Activated CD8-positive, alpha-beta memory T cell treated with anti-CD3 and anti-CD28 coated beads for 36 hours (primary cell): ENCODE results near the gene UCN3. TPM values are rescaled to one million over a fixed set of nuclear protein-coding genes. Genes with fewer than 3 reads are reported as not detected.

ENCODE experiments used
- CTCF ChIA-PET: fragments of 350-600 bp; sonication (Branson Sonifier 250); formaldehyde crosslinking; loops from one replicate; lab custom pipeline; 2021; ENCODE audit warnings: antibody characterized with exemption; lab: Charles Lee
- POLR2A ChIA-PET: fragments of 350-600 bp; sonication (Branson Sonifier 250); formaldehyde crosslinking; loops from one replicate; lab custom pipeline; 2021; ENCODE audit warnings: antibody characterized with exemption; lab: Charles Lee
- total RNA-seq, 2 experiments: library from RNA; stranded (reverse); gene quantifications; one replicate each; pipeline ENCODE4 v1.2.3, GENCODE V29; 2021

UCN3 gene, protein sequence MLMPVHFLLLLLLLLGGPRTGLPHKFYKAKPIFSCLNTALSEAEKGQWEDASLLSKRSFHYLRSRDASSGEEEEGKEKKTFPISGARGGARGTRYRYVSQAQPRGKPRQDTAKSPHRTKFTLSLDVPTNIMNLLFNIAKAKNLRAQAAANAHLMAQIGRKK
- not detected for total RNA-seq

DNA sequence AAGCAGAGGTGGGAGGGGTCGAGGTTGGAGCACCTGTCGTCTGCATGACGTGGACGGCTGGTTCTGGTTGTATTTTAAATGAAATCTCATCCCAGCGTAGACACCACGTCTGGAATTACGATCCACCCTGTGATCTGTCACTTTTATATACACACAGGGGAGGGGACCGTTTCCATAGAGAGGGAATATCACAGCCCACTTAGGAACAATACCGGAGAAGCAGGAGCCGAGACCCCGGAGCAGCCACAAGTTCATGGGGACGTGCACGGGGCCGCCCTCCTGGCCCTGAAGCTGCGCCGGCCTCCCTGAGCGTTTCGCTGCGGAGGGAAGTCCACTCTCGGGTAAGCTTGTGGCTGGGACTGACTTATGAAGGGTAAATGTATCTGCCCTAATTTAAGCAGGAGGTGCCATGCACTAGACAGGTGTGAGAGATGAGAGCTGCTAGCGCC, at the start of gene UCN3:
UCN3 (plus strand) TSS at position 77 of the 449 bp plus-strand sequence. CDS start 8,755 bp downstream, outside the sequence.
- CTCF ChIA-PET: no interaction called here
- POLR2A ChIA-PET: no interaction called here

DNA sequence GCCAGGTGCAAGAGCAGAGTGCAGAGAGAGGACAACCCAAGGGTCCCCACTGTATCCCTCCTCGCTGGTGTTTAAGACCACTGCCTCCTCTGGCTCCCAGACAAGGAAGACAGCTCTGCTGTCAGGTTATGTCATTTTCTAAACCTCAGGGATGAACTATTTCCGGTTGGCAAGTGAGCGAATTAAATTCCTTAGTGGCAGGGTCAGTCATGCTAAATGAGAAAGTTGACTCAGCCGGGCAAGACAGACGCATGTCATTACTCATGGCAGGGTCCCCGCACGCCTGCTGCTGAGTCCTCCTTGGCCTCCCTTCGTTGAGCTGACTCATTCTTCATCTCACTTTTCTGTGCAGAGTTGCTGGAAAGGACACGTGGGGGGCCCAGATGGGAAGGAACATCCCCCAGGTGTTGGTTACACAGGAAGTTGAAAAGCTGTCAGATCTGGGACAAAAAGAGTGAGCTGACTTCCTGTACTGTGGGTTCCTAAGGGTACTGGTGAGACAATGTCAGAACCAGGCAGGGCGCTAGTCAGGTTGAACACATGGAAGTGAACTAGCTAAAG, 47.1 kb upstream of the UCN3 start:
- ChIA-PET POLR2A (interaction anchor here (1.0 kb wide), 1 partner anchor 25 kb away, joined by 5 read pairs; no protein-coding TSS in a partner anchor), CTCF (interaction anchor here (0.6 to 1.1 kb wide), 2 partner anchors 16 to 24 kb away, joined by 3 read pairs; no protein-coding TSS in a partner anchor)

DNA sequence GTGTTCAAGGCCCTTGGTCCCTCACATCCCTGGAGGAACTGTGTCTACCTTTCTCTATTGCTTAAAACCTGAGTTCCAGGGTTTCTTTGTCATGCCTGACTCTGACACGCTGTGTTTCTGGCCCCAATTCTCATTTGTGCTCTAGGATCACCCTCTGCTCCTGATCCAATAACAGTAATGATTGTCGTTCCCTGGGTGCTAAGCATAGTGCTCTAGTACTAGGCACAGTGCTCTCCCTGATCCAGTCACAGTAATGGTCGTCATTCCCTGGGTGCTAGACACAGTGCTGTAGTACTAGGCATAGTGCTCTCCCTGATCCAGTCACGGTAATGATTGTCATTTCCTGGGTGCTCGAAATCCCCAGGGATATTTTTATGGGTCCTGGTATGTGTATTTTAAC, 46.6 kb upstream of the UCN3 start:
- CTCF ChIA-PET: interaction anchor here (0.6 to 1.1 kb wide), 2 partner anchors 17 to 25 kb away, joined by 3 read pairs; no protein-coding TSS in a partner anchor
- POLR2A ChIA-PET: no interaction called here

DNA sequence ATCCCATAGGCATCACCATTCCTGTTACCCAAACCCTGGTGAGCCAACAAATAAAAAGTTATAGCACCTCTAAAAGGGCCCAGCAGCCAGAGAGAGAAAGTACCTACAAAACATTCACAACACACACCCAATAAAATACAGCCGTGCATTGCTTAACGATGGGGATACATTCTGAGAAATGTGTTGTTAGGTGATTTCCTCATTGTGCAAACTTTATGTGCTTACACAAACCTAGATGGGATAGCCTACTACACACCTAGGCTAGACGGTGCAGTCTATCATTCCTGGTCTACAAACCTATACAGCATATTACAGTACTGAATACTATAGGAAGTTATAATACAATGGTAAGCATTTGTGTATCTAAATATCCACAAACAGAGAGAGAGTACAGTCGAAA, 44.9 kb upstream of the UCN3 start:
- ChIA-PET CTCF (no interaction called here), POLR2A (no interaction called here)

DNA sequence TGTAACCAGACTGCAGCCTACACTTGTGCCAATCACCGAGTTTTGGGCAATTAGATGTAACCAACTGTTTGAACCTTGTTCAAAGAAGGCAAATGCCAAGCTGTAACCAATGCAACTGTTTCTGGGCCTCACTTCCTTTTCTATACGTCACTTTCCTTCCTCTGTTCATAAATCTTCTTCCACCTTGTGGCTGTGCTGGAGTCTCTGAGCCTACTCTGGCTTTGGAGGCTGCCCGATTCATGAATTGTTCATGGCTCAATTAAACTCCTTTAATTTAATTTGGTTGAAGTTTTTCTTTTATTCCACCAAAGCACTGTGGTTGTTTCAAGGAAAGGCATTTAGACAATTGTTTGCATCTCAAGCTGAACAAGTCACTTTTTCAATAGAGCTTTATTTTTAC, 43.5 kb upstream of the UCN3 start:
- POLR2A ChIA-PET: no interaction called here
- CTCF ChIA-PET: interaction anchor here (0.8 kb wide), 1 partner anchor 48 kb away, joined by 3 read pairs; no protein-coding TSS in a partner anchor

DNA sequence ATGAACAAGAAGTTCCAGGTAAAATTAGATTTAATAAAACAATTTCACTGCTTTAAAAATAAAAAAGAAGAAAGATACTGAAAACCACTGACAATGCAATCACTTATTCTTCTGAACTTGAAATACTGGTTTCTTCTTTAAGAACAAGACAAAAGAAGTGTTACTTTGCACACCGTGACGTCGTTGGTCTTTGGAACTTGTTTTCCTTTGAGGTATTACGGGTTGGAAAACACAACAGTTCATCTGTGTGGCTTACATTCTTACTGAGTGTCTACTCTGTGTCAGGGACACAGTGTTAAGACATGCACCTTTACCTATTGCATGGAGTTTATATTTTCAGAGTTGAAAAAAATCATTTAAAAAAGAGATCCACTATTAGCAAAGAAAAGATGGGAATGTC, 41.3 kb upstream of the UCN3 start:
- CTCF ChIA-PET: no interaction called here

DNA sequence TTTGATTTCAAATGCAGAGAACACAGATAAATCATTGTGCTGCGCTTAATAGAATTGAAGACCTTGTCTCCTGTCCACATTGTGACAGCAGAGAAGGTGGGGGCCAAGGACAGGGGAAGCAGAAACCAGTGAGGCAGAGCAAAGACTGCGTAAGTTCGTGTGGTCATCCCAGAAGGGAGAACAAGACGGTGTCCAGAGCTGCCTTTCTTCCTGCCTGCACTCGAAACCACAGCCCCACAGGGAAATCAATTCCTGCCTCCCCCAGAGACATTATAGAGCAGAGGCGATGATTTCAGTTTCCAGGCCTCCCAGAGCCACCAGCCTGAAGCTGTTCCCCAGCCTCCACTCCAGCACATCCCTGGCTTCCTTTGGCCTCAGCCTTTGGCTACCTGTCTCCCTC, 39.7 kb upstream of the UCN3 start:
- POLR2A ChIA-PET: no interaction called here
- CTCF ChIA-PET: no interaction called here

More for the DNA sequence above, 41.3 kb upstream of the UCN3 start:
- POLR2A ChIA-PET: no interaction called here

DNA sequence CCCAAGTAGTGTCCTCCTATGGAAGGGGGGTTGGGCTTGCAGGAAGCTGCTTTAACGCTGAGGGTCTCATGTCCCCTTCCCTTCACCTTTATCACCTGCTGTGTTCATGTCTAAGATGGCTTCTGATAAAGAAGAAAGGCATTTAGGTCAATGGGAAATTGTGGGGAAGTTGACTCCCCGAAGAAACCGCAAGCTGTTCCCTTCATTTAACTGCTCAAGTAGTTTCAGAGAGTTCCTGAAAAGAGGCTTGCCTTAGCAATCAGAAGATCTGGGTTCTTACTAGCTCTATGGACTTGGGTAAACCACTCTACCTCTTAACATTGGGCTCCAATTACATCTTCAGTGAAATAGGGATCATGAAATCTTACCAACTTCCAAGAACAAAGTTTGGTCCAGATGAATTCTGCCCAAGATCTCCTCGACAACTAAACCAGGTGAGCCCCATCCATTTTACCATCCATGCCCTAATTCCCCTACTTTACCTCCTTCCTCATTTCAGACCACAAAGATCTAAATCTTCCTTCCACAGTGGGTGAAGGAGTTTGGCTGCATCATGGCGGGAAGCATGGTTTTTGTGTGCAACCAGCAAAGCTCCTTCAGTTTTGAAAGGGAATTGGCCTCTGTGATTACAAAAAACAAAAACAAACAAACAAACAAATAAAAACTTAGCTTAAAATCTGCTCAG, 30.4 kb upstream of the UCN3 start:
- ChIA-PET POLR2A (no interaction called here), CTCF (no interaction called here)

DNA sequence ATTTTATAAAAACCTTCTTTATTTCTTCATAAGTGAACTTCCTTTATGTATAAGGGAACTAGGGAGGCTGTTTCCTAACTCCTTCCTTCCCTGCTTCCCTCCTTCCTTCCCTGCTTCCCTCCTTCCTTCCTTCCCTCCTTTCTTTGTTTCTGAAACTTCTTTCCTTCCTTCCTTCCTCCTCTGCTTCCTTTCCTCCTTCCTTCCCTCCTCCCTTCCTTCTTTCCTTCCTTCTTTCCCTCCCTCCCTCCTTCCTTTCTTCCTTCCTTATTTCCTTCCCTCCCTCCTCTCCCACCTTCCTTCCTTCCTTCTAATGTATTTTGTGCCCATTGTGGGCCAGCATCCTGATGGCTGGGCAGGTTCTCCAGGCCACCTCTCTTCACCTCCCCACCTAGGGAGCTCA, 26.8 kb upstream of the UCN3 start:
- POLR2A ChIA-PET: no interaction called here
- CTCF ChIA-PET: no interaction called here

DNA sequence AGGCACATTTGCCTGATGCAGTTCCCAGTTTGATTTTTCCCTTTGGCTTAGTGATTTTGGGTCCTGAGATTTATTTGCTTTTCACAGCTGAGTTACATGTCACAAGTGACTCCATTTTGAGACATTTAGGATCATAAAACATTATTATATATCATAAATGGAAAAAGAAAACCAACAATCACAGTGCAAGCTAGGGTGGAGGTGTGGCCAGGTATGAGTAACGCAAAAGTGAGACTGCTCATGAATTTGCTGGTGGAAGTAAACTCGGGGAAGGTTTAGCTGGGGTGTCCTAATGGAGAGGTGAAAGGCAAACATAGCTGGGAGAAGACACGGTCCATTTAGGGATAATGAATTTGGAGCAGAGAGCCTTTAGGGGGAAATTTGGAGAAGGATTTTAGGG, 21.7 kb upstream of the UCN3 start:
- ChIA-PET POLR2A (no interaction called here), CTCF (no interaction called here)

DNA sequence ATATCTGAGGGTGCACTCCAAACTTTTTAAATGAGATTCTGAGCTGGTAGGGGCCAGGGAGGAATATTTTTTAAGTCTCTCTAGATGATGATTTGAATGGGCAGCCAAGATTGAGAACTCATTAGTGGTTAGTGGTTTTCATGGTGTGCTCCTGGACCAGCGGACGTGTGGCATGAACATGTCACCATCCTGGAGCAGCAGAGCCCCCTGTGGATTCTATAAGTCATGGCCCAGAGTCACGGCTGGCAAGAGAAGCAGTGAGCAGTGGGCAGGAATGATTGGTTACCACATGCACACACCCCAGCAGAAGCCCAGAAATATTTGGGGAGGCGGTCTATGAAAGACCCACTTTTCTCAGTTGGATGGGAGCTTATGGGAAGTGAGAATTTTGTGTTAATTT, 21.2 kb upstream of the UCN3 start:
- POLR2A ChIA-PET: no interaction called here
- CTCF ChIA-PET: no interaction called here

DNA sequence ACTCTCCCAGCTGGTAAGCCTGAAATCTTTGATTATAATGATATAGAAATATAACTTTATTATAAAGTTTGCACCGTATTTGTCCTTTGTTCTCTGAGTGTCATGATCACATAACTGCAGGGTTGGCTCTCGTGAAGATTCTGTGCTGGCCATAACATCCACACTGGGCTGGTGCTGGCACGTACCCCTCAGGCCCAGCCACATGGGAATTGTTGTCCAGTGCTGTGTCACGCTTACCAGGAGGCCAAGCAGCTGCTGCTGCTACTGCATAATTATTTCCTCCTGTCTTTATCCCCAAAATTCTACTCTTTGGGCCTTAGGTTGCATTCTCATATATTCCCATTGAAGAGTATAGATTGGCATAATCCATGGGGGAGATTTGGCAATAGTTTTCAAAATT, 20.8 kb upstream of the UCN3 start:
- ChIA-PET CTCF (no interaction called here), POLR2A (no interaction called here)

DNA sequence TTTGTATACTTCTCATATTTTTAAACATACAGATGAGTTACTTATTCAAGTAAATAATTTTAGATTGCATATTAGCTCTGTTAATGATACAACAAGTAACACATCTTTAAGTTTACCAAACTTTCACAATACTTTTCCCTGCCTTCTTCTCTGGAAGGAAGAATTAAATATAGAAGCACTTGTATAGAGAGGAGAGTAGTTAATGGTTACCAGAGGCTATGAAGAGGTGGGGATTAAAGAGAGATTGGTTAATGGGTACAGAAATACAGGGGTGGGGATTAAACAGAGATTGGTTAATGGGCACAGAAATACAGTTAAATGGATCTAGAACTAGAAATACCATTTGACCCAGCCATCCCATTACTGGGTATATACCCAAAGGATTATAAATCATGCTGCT, 20.0 kb upstream of the UCN3 start:
- ChIA-PET CTCF (no interaction called here), POLR2A (no interaction called here)

DNA sequence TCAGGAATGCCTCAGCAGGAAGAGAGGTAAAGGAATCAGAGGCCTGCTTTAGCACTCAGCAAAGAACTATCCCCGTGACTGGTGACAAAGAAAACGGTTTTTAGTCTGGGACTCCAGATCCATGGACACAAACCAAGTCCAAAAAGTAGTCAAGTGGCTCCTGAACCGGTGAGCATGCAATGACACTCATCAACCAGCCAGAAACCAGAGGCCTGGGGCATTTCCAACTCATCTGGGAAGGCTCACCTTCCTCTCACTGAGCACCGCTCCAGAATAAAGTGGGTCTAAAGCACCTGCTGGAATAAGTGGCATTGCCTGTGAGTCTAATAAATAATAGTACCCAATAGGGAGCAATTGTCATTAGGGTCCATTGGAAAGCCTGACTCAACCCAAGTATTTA, 17.9 kb upstream of the UCN3 start:
- POLR2A ChIA-PET: no interaction called here
- CTCF ChIA-PET: no interaction called here

DNA sequence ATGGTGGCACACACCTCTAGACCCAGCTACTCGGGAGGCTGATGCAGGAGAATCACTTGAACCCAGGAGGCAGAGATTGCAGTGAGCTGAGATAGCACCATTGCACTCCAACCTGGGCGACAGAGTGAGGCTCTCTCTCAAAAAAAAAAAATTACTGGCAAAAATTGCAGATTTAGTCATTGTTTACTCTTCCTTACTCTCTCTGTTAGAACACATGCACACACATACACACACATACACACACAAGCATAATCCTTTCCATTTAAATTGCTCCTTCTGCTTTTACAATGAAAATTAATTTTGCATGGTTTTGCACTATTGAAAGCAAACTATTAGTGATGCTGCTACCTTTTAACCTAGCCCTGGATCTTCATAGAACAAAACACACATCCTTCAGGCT, 15.4 kb upstream of the UCN3 start:
- POLR2A ChIA-PET: no interaction called here
- CTCF ChIA-PET: no interaction called here

DNA sequence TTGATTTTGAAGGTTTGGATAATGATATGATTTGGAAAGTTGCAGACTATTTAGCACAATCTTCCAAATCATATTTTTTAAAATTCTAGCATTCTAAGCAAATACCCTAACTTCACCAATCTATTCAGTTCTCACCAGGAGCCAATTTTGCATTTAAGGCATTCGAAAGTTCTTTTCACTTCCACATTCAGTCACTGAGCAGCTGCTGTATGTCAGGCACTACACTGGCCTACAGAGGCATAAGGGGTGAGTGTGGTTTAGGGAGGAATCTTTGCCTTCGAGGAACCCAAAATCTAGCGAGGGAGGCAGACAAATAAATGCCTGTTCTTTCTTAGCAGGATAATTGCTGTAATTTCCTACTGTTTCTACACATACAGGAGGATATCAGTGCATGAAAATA, 10.7 kb upstream of the UCN3 start:
- POLR2A ChIA-PET: no interaction called here
- CTCF ChIA-PET: no interaction called here

DNA sequence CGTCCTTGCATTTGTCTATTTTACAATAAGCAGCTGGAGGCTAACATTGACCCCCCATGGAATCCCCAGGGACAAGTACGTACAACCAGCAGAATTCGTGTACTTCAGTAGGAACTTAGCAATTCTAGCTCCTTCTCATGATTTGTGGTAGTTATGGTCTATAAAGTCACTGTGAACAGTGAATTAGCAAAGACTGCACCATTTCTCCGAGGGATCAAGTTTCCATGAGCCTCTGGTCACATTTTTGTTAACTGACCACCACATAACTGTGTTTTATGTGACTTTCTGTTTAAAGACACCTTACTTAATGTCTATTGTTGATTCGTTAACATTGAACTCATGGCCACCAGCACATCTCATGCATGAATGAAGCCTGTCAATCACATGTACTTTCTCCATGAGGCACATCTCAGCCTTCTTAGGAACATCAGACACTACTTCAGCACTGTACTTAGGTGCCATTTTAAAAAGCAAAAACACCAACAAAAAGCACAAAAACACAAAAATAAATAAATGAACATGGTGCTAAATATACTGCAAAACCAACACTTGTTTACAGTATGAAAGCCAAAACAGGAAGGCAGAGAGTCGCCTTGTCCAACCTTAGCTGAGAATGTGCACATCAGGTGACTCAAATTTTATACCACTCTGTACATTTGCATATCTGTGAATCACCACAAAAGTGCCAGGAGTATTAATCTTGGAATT, 9.0 kb upstream of the UCN3 start:
- CTCF ChIA-PET: interaction anchor here (0.8 kb wide), 1 partner anchor 146 kb away, joined by 3 read pairs; no protein-coding TSS in a partner anchor
- POLR2A ChIA-PET: no interaction called here

DNA sequence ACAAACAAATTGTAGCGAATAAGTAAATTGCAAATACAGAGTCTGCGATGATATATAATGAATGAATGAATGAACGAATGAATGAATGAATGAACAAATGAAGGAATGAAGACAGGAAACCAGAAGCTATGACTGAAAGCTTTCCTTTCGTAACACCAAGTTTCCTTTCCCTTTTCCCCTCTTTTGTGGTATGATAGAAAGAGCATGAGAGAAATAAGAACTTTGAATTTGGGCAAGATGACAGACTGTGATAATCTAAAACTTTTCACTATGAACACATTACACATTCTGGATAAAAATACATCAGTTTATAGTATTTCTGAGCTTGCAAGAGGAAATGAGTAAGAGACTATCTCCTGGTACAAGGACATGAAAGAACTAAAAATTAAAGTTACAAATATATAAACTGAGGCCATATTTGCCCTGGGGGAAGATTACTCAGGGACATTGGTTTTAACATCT, 8.4 kb upstream of the UCN3 start:
- CTCF ChIA-PET: interaction anchor here (0.8 kb wide), 1 partner anchor 146 kb away, joined by 3 read pairs; no protein-coding TSS in a partner anchor
- POLR2A ChIA-PET: no interaction called here

DNA sequence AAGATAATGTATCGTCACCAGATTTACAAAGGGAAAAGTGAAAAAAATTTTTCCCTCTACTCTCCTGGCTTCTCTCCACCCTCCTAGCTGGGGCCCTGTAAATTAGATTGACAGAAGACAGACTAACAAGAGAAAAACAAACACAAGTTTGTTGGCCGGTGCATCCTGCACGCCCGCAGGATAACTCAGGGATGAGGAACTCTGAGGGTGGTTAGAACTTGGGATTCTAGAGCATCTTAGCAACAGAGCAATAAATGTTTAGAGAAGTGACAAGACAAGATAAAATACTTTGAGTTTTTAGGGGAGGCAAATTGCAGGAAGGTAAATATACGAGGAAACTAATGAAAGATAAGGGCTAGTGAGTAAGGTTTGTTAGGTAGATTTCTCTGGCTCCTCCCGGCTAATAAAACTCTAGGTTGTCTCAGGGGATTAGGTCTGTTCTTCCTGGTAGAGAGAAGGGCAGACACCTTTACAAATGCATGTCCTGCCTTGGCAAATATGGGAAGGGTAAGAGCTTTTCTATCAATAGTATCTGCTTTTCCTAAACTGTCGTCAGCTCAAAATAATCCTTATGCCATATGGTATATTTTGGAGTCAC, 4.3 kb upstream of the UCN3 start:
- ChIA-PET CTCF (no interaction called here), POLR2A (no interaction called here)

DNA sequence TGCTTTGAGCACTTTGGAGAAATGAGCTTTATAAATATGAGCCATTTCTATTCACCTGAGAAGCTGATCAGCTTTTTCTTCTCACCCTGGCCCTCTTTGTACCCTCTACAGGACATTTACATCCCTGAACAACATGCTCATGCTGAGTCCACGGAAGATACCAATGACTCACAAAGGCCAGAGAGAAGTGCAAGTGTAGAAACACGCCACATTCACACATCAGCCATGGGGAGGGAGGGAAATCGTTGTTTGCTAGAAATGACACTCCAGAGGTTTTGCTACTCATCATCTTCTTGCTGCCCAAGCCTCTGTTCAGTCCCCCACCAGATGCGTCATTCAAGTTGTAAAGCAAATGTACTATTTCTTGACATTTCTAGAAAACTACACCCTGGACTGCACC, 2.8 kb upstream of the UCN3 start:
- ChIA-PET POLR2A (no interaction called here), CTCF (no interaction called here)
